Fibroblast of lung (primary cell): ENCODE results near the gene PPIL4.

Experiments used
- CTCF ChIP-seq, 2 donors: IDR thresholded peaks in 1 of 2; conservative IDR thresholded peaks in 1 of 2; 1 replicate in 1 of 2; 2 replicates in 1 of 2; pipeline ENCODE4 v1.5.1; 2011 to 2012; ENCODE audit warnings: low read length in 2 of 2, control low read depth in 1 of 2, inconsistent platforms in 1 of 2, low read depth in 1 of 2, mild to moderate bottlenecking in 1 of 2
- EZH2 ChIP-seq: IDR thresholded peaks from 2 replicates; pipeline ENCODE4 v1.5.1; 2012; ENCODE audit warnings: low read length, control low read depth, mild to moderate bottlenecking; ENCODE audit errors: missing control alignments

DNA sequence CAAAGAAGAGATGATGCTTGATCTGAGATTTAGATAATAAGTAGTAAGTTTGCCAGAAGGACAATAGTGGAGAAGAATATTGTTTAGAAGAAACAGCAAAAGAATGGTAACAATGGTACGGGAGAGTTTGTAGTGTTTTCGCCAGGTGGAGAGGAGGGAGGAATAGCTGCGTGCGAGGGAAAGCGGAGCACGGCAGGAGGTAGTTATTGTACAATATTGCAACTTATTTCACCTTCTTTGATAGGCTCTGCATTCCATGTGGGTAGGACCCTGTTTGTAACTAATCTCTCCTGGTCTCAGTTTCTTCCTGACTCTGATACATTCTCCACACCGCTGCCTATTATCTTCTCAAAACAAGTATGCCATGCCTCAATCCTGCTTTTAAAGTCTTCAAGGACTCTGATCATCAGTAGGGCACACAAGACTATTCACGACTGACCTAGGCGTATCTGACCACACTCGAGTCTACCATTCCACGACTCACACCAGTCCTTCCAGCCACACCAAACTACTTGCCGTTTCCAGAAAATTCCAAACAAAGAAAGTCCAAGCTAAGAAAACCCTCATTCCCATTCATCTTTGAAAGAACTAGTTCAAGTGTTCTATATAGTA lies 1.1 kb downstream of the PPIL4 start:
- TF ChIP-seq CTCF (conservative IDR thresholded peaks at IDR 0.05 in 1 of 2, IDR thresholded peaks at IDR 0.05 in 1 of 2; ENCODE audit: low read depth in 1 of 2, low read length in 2 of 2): no peak
- TF ChIP-seq EZH2: no peak
